HEK293 (cell line): Measurements from ENCODE around the gene TACR2.
A peak's percentile ranks its signal among the peaks of the same experiment; 100 is the strongest.

ENCODE experiments used
- BCL11A ChIP-seq: fragments of 450-650 bp; formaldehyde crosslinking; IDR thresholded peaks from 2 replicates; pipeline ENCODE4 v1.5.1; 2016; ENCODE audit warnings: low read depth, missing biosample characterization, missing genetic modification characterization
- MEIS1 ChIP-seq: sonication (generic); formaldehyde crosslinking; IDR thresholded peaks from 2 replicates; pipeline ENCODE4 v1.8.1; 2022; ENCODE audit warnings: missing genetic modification reagents, mild to moderate bottlenecking, borderline replicate concordance
- SETDB1 ChIP-seq: IDR thresholded peaks from one replicate; pipeline ENCODE4 v1.6.1; 2017; ENCODE audit warnings: mild to moderate bottlenecking, low read length, moderate library complexity, mixed read lengths; ENCODE audit not compliant: insufficient read length
- SP2 ChIP-seq: fragments of 450-650 bp; formaldehyde crosslinking; IDR thresholded peaks from 2 replicates; pipeline ENCODE4 v1.5.1; 2016; ENCODE audit warnings: missing biosample characterization, missing genetic modification characterization
- SP3 ChIP-seq: fragments of 450-650 bp; formaldehyde crosslinking; IDR thresholded peaks from 2 replicates; pipeline ENCODE4 v1.5.1; 2016; ENCODE audit warnings: missing biosample characterization, missing genetic modification characterization
- ZBTB17 ChIP-seq: fragments of 450-650 bp; formaldehyde crosslinking; IDR thresholded peaks from 2 replicates; pipeline ENCODE4 v1.5.1; 2016; ENCODE audit warnings: missing biosample characterization, missing genetic modification characterization
- ZBTB20 ChIP-seq: fragments of 450-650 bp; formaldehyde crosslinking; IDR thresholded peaks from 2 replicates; pipeline ENCODE4 v1.5.1; 2016; ENCODE audit warnings: missing biosample characterization, missing genetic modification characterization
- ZBTB48 ChIP-seq: fragments of 450-650 bp; formaldehyde crosslinking; IDR thresholded peaks from 2 replicates; pipeline ENCODE4 v1.5.1; 2016; ENCODE audit warnings: missing biosample characterization, missing genetic modification characterization
- ZFP41 ChIP-seq: fragments of 450-650 bp; formaldehyde crosslinking; IDR thresholded peaks from 2 replicates; pipeline ENCODE4 v1.5.1; 2016; ENCODE audit warnings: missing biosample characterization, missing genetic modification characterization, borderline replicate concordance
- ZNF184 ChIP-seq: fragments of 450-650 bp; IDR thresholded peaks from 2 replicates; pipeline ENCODE4 v1.5.1; 2018; ENCODE audit warnings: missing biosample characterization, mild to moderate bottlenecking, missing genetic modification characterization
- ZNF302 ChIP-seq: fragments of 450-650 bp; formaldehyde crosslinking; IDR thresholded peaks from 2 replicates; pipeline ENCODE4 v1.5.1; 2016; ENCODE audit warnings: missing biosample characterization, missing genetic modification characterization, low read depth
- ZNF341 ChIP-seq: fragments of 450-650 bp; formaldehyde crosslinking; IDR thresholded peaks from 2 replicates; pipeline ENCODE4; 2016; ENCODE audit warnings: low read depth, missing biosample characterization, missing genetic modification characterization
- ZNF394 ChIP-seq: fragments of 450-650 bp; formaldehyde crosslinking; IDR thresholded peaks from 2 replicates; pipeline ENCODE4 v1.5.1; 2016; ENCODE audit warnings: missing biosample characterization, missing genetic modification characterization, mild to moderate bottlenecking, moderate library complexity, borderline replicate concordance
- ZNF426 ChIP-seq: fragments of 450-650 bp; formaldehyde crosslinking; IDR thresholded peaks from 2 replicates; pipeline ENCODE4 v1.5.1; 2017; ENCODE audit warnings: missing biosample characterization, missing genetic modification characterization, mild to moderate bottlenecking, inconsistent platforms, moderate library complexity
- ZNF560 ChIP-seq: fragments of 450-650 bp; formaldehyde crosslinking; IDR thresholded peaks from 2 replicates; pipeline ENCODE4 v1.5.1; 2017; ENCODE audit warnings: missing biosample characterization, missing genetic modification characterization, borderline replicate concordance
- ZNF561 ChIP-seq: fragments of 450-650 bp; IDR thresholded peaks from 2 replicates; pipeline ENCODE4 v1.5.1; 2018; ENCODE audit warnings: missing biosample characterization, missing genetic modification characterization, borderline replicate concordance
- ZNF585B ChIP-seq: fragments of 450-650 bp; formaldehyde crosslinking; IDR thresholded peaks from 2 replicates; pipeline ENCODE4 v1.5.1; 2016; ENCODE audit warnings: missing biosample characterization, missing genetic modification characterization
- ZNF626 ChIP-seq: fragments of 450-650 bp; sonication (Bioruptor Pico); formaldehyde crosslinking; IDR thresholded peaks from 2 replicates; pipeline ENCODE4 v1.5.1; 2018; ENCODE audit warnings: missing biosample characterization, missing genetic modification characterization, inconsistent platforms
- TF ChIP-seq, protein P1 (sequence below): fragments of 450-650 bp; formaldehyde crosslinking; IDR thresholded peaks from 2 replicates; pipeline ENCODE4 v1.5.1; 2017; ENCODE audit warnings: missing biosample characterization, missing genetic modification characterization
- TF ChIP-seq, protein P2 (sequence below): fragments of 450-650 bp; formaldehyde crosslinking; IDR thresholded peaks from 2 replicates; pipeline ENCODE4 v1.5.1; 2016; ENCODE audit warnings: missing biosample characterization, missing genetic modification characterization, borderline replicate concordance
- TF ChIP-seq, protein P3 (sequence below): fragments of 450-650 bp; formaldehyde crosslinking; IDR thresholded peaks from 2 replicates; pipeline ENCODE4 v1.5.1; 2016; ENCODE audit warnings: missing biosample characterization, missing genetic modification characterization
- TF ChIP-seq, protein P4 (sequence below): fragments of 450-650 bp; IDR thresholded peaks from 2 replicates; pipeline ENCODE4 v1.5.1; 2018; ENCODE audit warnings: missing biosample characterization, missing genetic modification characterization
- TF ChIP-seq, protein P5 (sequence below): fragments of 450-650 bp; formaldehyde crosslinking; IDR thresholded peaks from 2 replicates; pipeline ENCODE4 v1.5.1; 2016; ENCODE audit warnings: missing biosample characterization, missing genetic modification characterization
- TF ChIP-seq, protein P6 (sequence below): fragments of 450-650 bp; formaldehyde crosslinking; IDR thresholded peaks from 2 replicates; pipeline ENCODE4 v1.5.1; 2017; ENCODE audit warnings: missing biosample characterization, missing genetic modification characterization
- TF ChIP-seq, protein P7 (sequence below): IDR thresholded peaks from 2 replicates; pipeline ENCODE4 v1.6.1; 2011; ENCODE audit warnings: mild to moderate bottlenecking, low read depth, low read length, borderline replicate concordance

Gene TACR2

DNA sequence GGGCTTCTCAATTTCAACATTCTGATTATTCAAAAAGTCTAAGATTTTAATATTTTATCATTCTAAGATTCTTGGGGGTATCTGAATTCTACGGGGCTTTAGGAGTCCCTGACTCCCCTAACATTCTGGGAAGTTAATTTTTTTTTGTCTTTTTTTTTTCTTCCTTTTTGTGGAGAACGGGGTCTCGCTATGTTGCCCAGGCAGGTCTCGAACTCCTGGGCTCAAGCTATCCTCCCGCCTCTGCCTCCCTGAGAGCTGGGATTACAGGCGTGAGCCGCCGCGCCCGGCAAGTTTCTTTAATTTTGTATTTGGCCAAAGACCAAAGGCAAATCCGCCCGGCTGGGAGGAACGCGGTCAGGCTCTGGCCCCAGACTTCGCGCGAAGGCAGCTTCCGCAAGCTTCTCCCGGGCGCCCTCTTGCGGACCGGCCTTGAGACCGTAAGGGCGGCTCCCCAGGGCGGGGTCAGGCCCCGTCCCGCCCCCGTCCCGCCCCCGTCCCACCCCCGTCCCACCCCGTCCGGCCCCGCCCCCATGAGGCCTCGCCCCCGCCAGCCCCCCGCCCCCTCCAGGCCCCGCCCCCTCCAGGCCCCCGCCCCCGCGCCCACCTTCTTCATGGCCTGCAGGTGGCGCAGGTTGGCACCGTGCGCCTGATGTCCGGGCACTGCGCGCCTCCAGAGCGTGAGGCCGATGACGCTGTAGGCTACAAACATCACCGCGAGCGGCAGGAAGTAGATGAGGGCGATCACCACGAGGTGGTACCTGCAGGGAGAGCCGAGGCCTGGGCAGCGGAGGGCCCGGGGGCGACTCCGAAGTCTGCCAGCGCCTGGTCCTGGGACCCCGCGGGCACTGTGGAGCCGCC, 8.2 kb downstream of the TACR2 start (continued):
- TF ChIP-seq, protein P1, sequence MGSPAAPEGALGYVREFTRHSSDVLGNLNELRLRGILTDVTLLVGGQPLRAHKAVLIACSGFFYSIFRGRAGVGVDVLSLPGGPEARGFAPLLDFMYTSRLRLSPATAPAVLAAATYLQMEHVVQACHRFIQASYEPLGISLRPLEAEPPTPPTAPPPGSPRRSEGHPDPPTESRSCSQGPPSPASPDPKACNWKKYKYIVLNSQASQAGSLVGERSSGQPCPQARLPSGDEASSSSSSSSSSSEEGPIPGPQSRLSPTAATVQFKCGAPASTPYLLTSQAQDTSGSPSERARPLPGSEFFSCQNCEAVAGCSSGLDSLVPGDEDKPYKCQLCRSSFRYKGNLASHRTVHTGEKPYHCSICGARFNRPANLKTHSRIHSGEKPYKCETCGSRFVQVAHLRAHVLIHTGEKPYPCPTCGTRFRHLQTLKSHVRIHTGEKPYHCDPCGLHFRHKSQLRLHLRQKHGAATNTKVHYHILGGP (tag by site-specific recombination) = no peak
- TF ChIP-seq, protein P2, sequence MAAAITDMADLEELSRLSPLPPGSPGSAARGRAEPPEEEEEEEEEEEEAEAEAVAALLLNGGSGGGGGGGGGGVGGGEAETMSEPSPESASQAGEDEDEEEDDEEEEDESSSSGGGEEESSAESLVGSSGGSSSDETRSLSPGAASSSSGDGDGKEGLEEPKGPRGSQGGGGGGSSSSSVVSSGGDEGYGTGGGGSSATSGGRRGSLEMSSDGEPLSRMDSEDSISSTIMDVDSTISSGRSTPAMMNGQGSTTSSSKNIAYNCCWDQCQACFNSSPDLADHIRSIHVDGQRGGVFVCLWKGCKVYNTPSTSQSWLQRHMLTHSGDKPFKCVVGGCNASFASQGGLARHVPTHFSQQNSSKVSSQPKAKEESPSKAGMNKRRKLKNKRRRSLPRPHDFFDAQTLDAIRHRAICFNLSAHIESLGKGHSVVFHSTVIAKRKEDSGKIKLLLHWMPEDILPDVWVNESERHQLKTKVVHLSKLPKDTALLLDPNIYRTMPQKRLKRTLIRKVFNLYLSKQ = no peak
- no peak for TF ChIP-seq ZNF585B
- TF ChIP-seq, protein P3, sequence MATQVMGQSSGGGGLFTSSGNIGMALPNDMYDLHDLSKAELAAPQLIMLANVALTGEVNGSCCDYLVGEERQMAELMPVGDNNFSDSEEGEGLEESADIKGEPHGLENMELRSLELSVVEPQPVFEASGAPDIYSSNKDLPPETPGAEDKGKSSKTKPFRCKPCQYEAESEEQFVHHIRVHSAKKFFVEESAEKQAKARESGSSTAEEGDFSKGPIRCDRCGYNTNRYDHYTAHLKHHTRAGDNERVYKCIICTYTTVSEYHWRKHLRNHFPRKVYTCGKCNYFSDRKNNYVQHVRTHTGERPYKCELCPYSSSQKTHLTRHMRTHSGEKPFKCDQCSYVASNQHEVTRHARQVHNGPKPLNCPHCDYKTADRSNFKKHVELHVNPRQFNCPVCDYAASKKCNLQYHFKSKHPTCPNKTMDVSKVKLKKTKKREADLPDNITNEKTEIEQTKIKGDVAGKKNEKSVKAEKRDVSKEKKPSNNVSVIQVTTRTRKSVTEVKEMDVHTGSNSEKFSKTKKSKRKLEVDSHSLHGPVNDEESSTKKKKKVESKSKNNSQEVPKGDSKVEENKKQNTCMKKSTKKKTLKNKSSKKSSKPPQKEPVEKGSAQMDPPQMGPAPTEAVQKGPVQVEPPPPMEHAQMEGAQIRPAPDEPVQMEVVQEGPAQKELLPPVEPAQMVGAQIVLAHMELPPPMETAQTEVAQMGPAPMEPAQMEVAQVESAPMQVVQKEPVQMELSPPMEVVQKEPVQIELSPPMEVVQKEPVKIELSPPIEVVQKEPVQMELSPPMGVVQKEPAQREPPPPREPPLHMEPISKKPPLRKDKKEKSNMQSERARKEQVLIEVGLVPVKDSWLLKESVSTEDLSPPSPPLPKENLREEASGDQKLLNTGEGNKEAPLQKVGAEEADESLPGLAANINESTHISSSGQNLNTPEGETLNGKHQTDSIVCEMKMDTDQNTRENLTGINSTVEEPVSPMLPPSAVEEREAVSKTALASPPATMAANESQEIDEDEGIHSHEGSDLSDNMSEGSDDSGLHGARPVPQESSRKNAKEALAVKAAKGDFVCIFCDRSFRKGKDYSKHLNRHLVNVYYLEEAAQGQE (tag by site-specific recombination) = no peak
- TF ChIP-seq, protein P4, sequence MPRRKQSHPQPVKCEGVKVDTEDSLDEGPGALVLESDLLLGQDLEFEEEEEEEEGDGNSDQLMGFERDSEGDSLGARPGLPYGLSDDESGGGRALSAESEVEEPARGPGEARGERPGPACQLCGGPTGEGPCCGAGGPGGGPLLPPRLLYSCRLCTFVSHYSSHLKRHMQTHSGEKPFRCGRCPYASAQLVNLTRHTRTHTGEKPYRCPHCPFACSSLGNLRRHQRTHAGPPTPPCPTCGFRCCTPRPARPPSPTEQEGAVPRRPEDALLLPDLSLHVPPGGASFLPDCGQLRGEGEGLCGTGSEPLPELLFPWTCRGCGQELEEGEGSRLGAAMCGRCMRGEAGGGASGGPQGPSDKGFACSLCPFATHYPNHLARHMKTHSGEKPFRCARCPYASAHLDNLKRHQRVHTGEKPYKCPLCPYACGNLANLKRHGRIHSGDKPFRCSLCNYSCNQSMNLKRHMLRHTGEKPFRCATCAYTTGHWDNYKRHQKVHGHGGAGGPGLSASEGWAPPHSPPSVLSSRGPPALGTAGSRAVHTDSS (tag by site-specific recombination) = no peak
- TF ChIP-seq ZFP41 (tag by site-specific recombination) = no peak
- peak; percentile 64 for TF ChIP-seq SP2
- TF ChIP-seq SP3 (tag by site-specific recombination) = peak; percentile 71
- no peak for TF ChIP-seq ZNF560 (tag by site-specific recombination)
- TF ChIP-seq ZNF426 = no peak
- no peak for TF ChIP-seq MEIS1 (CRISPR knock-in tag)
- peak; percentile 73 for TF ChIP-seq ZNF561 (tag by site-specific recombination)
- TF ChIP-seq ZNF184 (tag by site-specific recombination) = no peak
- TF ChIP-seq ZNF394 (tag by site-specific recombination) = 0 out of 2 replicates have a peak, but pooled peaks have one; percentile 17
- TF ChIP-seq ZNF302 (tag by site-specific recombination) = no peak
- TF ChIP-seq, protein P5, sequence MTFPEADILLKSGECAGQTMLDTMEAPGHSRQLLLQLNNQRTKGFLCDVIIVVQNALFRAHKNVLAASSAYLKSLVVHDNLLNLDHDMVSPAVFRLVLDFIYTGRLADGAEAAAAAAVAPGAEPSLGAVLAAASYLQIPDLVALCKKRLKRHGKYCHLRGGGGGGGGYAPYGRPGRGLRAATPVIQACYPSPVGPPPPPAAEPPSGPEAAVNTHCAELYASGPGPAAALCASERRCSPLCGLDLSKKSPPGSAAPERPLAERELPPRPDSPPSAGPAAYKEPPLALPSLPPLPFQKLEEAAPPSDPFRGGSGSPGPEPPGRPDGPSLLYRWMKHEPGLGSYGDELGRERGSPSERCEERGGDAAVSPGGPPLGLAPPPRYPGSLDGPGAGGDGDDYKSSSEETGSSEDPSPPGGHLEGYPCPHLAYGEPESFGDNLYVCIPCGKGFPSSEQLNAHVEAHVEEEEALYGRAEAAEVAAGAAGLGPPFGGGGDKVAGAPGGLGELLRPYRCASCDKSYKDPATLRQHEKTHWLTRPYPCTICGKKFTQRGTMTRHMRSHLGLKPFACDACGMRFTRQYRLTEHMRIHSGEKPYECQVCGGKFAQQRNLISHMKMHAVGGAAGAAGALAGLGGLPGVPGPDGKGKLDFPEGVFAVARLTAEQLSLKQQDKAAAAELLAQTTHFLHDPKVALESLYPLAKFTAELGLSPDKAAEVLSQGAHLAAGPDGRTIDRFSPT (tag by site-specific recombination) = peak; percentile 99
- TF ChIP-seq, protein P6, sequence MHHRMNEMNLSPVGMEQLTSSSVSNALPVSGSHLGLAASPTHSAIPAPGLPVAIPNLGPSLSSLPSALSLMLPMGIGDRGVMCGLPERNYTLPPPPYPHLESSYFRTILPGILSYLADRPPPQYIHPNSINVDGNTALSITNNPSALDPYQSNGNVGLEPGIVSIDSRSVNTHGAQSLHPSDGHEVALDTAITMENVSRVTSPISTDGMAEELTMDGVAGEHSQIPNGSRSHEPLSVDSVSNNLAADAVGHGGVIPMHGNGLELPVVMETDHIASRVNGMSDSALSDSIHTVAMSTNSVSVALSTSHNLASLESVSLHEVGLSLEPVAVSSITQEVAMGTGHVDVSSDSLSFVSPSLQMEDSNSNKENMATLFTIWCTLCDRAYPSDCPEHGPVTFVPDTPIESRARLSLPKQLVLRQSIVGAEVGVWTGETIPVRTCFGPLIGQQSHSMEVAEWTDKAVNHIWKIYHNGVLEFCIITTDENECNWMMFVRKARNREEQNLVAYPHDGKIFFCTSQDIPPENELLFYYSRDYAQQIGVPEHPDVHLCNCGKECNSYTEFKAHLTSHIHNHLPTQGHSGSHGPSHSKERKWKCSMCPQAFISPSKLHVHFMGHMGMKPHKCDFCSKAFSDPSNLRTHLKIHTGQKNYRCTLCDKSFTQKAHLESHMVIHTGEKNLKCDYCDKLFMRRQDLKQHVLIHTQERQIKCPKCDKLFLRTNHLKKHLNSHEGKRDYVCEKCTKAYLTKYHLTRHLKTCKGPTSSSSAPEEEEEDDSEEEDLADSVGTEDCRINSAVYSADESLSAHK = no peak
- TF ChIP-seq, protein P7, sequence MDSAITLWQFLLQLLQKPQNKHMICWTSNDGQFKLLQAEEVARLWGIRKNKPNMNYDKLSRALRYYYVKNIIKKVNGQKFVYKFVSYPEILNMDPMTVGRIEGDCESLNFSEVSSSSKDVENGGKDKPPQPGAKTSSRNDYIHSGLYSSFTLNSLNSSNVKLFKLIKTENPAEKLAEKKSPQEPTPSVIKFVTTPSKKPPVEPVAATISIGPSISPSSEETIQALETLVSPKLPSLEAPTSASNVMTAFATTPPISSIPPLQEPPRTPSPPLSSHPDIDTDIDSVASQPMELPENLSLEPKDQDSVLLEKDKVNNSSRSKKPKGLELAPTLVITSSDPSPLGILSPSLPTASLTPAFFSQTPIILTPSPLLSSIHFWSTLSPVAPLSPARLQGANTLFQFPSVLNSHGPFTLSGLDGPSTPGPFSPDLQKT = no peak
- no peak for TF ChIP-seq ZNF626 (tag by site-specific recombination)
- no peak for TF ChIP-seq SETDB1
- TF ChIP-seq ZBTB20 (tag by site-specific recombination) = peak; percentile 42; the same call in 1 of the 2 replicates
- TF ChIP-seq ZNF341 (tag by site-specific recombination) = peak; percentile 48
- peak; percentile 39 for TF ChIP-seq ZBTB17
- no peak for TF ChIP-seq BCL11A
- no peak for TF ChIP-seq ZBTB48 (tag by site-specific recombination)
